OCI-LY3 (cell line): ENCODE measurements around the gene SLC24A5.

Experiments used
- H2AFZ ChIP-seq: fragments of 200-600, 300-600 bp; shearing (Covaris generic); 2 replicates; pipeline ENCODE4 v1.6.0; 2014; ENCODE audit warnings: antibody characterized with exemption, low read depth, low read length
- H3K27ac ChIP-seq: fragments of 200-600, 300-600 bp; sonication (generic); 2 replicates; pipeline ENCODE4 v1.5.1; 2014; ENCODE audit warnings: mild to moderate bottlenecking, low read length, moderate library complexity, mixed read lengths
- H3K27me3 ChIP-seq: fragments of 200-600, 300-600 bp; sonication (generic); 2 replicates; pipeline ENCODE4 v1.6.1; 2014; ENCODE audit warnings: low read depth, low read length, mixed read lengths
- H3K36me3 ChIP-seq: fragments of 200-600, 300-600 bp; sonication (generic); replicated peaks from 2 replicates; pipeline ENCODE3; 2014; ENCODE audit warnings: low read depth, low read length, mixed read lengths
- H3K4me1 ChIP-seq: fragments of 300-600, 200-600 bp; sonication (generic); 2 replicates; pipeline ENCODE4 v1.6.1; 2014; ENCODE audit warnings: low read length, mixed read lengths
- H3K4me2 ChIP-seq: fragments of 200-600, 300-600 bp; sonication (generic); 2 replicates; pipeline ENCODE4 v1.6.1; 2014; ENCODE audit warnings: low read length, mixed read lengths
- H3K4me3 ChIP-seq: fragments of 300-600, 200-600 bp; sonication (generic); 2 replicates; pipeline ENCODE4 v1.5.1; 2014; ENCODE audit warnings: antibody characterized with exemption, mild to moderate bottlenecking, low read length, moderate library complexity
- H3K79me2 ChIP-seq: fragments of 300-600, 200-600 bp; shearing (Covaris generic); 2 replicates; pipeline ENCODE4 v1.6.1; 2014; ENCODE audit warnings: mild to moderate bottlenecking, low read length, mixed read lengths
- H3K9ac ChIP-seq: fragments of 300-600, 200-600 bp; shearing (Covaris generic); 2 replicates; pipeline ENCODE4 v1.6.0; 2014; ENCODE audit warnings: mild to moderate bottlenecking, low read length, moderate library complexity
- H3K9me3 ChIP-seq: fragments of 200-600, 300-600 bp; shearing (Covaris generic); 2 replicates; pipeline ENCODE4 v1.6.1; 2014; ENCODE audit warnings: low read length, mixed read lengths; ENCODE audit not compliant: insufficient read depth
- H4K20me1 ChIP-seq: fragments of 200-600, 300-600 bp; sonication (generic); 2 replicates; pipeline ENCODE4 v1.6.1; 2016; ENCODE audit warnings: low read length, mixed read lengths; ENCODE audit not compliant: insufficient read depth
- EZH2phosphoT487 ChIP-seq: fragments of 200-600 bp; shearing (Covaris generic); IDR thresholded peaks from 2 replicates; pipeline ENCODE4 v1.6.1; 2018; ENCODE audit warnings: antibody characterized with exemption, mixed run types, low read depth
- TF ChIP-seq, protein P1 (sequence below): fragments of 200-600, 300-600 bp; sonication (generic); IDR thresholded peaks from 2 replicates; pipeline ENCODE4 v1.5.1; 2014; ENCODE audit warnings: antibody characterized with exemption, low read length, low read depth

The SLC24A5 gene

DNA sequence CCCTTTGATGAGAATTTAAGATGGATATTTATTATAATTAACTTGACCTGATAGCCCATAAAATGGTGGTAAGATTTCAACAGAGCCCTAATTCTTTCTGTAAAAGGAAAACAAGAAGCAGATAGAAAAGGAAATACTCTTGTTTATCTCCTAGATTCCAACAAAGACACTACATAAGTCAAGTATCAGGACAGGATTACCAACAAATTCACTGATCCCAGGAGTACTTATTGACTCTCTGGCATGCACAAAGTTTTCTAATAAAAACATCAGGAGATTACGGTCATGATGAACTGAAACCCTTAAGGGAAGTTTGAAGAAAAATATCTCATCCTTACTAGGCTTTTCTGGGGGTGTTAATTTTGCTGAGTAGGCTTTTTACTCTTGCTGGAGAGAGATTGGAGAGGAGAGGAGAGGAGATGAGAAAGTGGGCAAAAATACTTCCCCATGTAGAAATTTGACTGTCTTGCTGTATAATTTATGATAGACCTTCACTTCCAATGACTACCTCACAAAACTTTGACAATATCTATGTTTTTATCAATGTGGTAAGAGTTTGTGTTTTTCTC lies 43.1 kb upstream of the SLC24A5 start:
- no peak overlapping the region for H3K4me2 ChIP-seq
- TF ChIP-seq, protein P1, sequence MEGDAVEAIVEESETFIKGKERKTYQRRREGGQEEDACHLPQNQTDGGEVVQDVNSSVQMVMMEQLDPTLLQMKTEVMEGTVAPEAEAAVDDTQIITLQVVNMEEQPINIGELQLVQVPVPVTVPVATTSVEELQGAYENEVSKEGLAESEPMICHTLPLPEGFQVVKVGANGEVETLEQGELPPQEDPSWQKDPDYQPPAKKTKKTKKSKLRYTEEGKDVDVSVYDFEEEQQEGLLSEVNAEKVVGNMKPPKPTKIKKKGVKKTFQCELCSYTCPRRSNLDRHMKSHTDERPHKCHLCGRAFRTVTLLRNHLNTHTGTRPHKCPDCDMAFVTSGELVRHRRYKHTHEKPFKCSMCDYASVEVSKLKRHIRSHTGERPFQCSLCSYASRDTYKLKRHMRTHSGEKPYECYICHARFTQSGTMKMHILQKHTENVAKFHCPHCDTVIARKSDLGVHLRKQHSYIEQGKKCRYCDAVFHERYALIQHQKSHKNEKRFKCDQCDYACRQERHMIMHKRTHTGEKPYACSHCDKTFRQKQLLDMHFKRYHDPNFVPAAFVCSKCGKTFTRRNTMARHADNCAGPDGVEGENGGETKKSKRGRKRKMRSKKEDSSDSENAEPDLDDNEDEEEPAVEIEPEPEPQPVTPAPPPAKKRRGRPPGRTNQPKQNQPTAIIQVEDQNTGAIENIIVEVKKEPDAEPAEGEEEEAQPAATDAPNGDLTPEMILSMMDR = no peak
- no peak for TF ChIP-seq EZH2phosphoT487
- no peak overlapping the region for H3K4me3 ChIP-seq
- no peaks in the 10 kb centered on the region for H3K36me3 ChIP-seq
- no peaks in the 10 kb centered on the region for H4K20me1 ChIP-seq
- H3K4me1 ChIP-seq = no peaks in the 10 kb centered on the region
- H3K9me3 ChIP-seq = no peaks in the 10 kb centered on the region
- peaks cover 19% of the 10 kb centered on the region; the same call in 1 of the 2 replicates for H3K27me3 ChIP-seq
- no peak overlapping the region for H3K9ac ChIP-seq
- H3K27ac ChIP-seq = no peak overlapping the region
- H3K79me2 ChIP-seq = no peaks in the 10 kb centered on the region
- H2AFZ ChIP-seq = no peak overlapping the region

DNA sequence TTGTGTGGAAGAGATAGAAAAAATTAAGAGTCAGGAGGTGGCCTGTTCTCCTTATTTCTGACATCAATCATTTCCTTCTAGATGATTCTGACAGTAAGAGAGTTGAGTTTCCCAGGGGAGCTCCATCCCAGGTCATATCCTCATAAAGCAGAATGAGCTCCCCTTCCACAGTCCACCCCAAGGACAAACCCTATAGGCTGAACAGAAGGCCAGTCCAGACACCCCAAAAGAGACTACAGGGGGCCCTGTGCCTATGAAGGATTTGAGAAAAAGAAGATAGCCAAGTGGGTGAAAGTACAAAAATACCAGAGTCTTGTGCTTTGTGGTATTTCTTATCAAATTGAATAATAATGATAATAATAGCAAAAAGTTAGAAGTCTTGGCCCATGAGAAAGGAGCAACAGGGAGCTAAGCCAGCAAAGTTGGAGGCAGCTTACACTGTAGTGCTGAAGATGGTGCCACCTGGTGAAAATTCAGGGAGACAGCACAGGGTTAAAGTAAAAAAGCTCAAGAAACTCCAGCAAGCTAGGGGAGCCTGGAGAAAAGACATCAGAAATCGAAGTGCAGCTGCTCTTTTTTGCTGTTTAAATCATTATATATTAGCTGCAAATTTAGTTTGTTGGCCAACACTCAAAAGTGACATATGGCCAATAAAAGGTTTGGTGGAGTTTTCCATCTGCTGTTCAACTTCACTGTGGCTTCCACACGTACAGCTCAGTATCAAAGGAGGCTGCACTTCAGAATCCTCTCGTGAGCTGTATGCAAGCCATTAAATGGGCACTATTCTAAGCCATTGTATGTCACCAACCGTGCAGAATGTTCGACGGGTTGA lies 35.8 kb upstream of the SLC24A5 start:
- Histone ChIP-seq H3K27ac (no peak overlapping the region), H3K4me1 (peaks cover 14% of the 10 kb centered on the region), H3K79me2 (no peaks in the 10 kb centered on the region), H3K9me3 (no peaks in the 10 kb centered on the region), H3K4me3 (no peak overlapping the region), H3K27me3 (peaks cover 13% of the 10 kb centered on the region), H3K36me3 (no peaks in the 10 kb centered on the region), H2AFZ (no peak overlapping the region), H3K4me2 (no peak overlapping the region), H3K9ac (no peak overlapping the region), H4K20me1 (no peaks in the 10 kb centered on the region)
- TF ChIP-seq, protein P1 = peak; percentile 52
- TF ChIP-seq EZH2phosphoT487 = no peak

DNA sequence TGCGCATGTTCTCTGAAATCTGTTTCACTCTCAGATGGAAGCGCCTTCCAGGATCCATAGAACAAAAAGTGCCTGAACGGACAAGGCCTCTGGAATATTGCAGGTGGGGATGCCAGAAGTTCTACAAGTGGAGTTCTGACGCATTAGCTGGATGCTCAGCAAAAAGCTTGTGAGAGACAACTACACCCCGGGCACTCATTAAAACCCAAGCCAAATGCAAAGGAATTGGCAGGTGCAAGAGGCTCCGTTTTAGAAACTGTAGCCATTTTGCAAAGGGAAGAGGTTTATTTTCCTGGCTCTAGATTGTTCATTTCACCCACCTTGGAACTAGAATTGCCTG lies 35.2 kb upstream of the SLC24A5 start:
- TF ChIP-seq, protein P1 = no peak
- no peak for TF ChIP-seq EZH2phosphoT487
- H4K20me1 ChIP-seq = no peaks in the 10 kb centered on the region
- no peaks in the 10 kb centered on the region for H3K9me3 ChIP-seq

DNA sequence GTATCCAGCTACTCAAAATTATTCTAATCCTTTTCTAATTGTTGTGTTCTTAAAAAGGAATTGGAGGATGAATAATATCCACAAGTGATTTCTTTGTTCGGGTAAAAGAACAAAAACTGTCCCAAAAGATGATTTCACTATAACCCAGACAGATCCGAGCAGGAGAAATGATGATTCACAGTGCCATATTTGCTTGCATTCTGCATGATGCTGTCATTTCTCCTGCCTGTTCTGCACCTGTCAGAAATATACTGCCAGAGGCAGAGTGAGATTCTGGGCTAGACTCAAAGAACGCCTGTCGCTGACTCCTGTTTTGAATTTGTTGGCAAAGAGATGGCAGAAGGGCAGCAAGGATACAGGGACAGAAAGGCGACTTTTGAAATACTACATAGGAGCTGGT lies 34.7 kb upstream of the SLC24A5 start:
- TF ChIP-seq, protein P1 = no peak
- no peak for TF ChIP-seq EZH2phosphoT487
- Histone ChIP-seq H3K9me3 (no peaks in the 10 kb centered on the region), H3K27ac (no peak overlapping the region), H3K4me1 (peaks cover 17% of the 10 kb centered on the region), H4K20me1 (no peaks in the 10 kb centered on the region), H3K36me3 (no peaks in the 10 kb centered on the region), H3K9ac (no peak overlapping the region), H3K79me2 (no peaks in the 10 kb centered on the region), H2AFZ (no peak overlapping the region), H3K4me3 (no peak overlapping the region), H3K4me2 (no peak overlapping the region), H3K27me3 (peaks cover 25% of the 10 kb centered on the region)

More for the DNA sequence above, 35.2 kb upstream of the SLC24A5 start:
- Histone ChIP-seq H2AFZ (no peak overlapping the region), H3K4me3 (no peak overlapping the region), H3K27ac (no peak overlapping the region), H3K4me1 (peaks cover 17% of the 10 kb centered on the region), H3K27me3 (peaks cover 19% of the 10 kb centered on the region), H3K79me2 (no peaks in the 10 kb centered on the region), H3K9ac (no peak overlapping the region), H3K4me2 (no peak overlapping the region), H3K36me3 (no peaks in the 10 kb centered on the region)
